ENCODE measurements around the gene SARNP.

- TF ChIP-seq, protein P1, sequence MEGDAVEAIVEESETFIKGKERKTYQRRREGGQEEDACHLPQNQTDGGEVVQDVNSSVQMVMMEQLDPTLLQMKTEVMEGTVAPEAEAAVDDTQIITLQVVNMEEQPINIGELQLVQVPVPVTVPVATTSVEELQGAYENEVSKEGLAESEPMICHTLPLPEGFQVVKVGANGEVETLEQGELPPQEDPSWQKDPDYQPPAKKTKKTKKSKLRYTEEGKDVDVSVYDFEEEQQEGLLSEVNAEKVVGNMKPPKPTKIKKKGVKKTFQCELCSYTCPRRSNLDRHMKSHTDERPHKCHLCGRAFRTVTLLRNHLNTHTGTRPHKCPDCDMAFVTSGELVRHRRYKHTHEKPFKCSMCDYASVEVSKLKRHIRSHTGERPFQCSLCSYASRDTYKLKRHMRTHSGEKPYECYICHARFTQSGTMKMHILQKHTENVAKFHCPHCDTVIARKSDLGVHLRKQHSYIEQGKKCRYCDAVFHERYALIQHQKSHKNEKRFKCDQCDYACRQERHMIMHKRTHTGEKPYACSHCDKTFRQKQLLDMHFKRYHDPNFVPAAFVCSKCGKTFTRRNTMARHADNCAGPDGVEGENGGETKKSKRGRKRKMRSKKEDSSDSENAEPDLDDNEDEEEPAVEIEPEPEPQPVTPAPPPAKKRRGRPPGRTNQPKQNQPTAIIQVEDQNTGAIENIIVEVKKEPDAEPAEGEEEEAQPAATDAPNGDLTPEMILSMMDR (IDR thresholded peaks at IDR 0.05; ENCODE audit: low read depth, low read length) = no peak
- no peak for TF ChIP-seq EZH2phosphoT487 (IDR thresholded peaks at IDR 0.05; ENCODE audit: low read depth)
These were observed 5.4 kb downstream of the SARNP start for GRCh38 chr12:55812088-55812487.
